ENCODE measurements around the gene FARS2.

- TF ChIP-seq, protein P1, sequence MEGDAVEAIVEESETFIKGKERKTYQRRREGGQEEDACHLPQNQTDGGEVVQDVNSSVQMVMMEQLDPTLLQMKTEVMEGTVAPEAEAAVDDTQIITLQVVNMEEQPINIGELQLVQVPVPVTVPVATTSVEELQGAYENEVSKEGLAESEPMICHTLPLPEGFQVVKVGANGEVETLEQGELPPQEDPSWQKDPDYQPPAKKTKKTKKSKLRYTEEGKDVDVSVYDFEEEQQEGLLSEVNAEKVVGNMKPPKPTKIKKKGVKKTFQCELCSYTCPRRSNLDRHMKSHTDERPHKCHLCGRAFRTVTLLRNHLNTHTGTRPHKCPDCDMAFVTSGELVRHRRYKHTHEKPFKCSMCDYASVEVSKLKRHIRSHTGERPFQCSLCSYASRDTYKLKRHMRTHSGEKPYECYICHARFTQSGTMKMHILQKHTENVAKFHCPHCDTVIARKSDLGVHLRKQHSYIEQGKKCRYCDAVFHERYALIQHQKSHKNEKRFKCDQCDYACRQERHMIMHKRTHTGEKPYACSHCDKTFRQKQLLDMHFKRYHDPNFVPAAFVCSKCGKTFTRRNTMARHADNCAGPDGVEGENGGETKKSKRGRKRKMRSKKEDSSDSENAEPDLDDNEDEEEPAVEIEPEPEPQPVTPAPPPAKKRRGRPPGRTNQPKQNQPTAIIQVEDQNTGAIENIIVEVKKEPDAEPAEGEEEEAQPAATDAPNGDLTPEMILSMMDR (IDR thresholded peaks at IDR 0.05; ENCODE audit: borderline replicate concordance, extremely low read depth, low read length, poor library complexity, severe bottlenecking) = no peak
- TF ChIP-seq EZH2 (IDR thresholded peaks at IDR 0.05; ENCODE audit: borderline replicate concordance, low read depth, low read length, severe bottlenecking) = no peak
These were observed 485.4 kb downstream of the FARS2 start for GRCh38 chr6:5746759-5747130.
